Fibroblast of the aortic adventitia (primary cell): Measurements from ENCODE around the gene SLC9A8. TPM values are rescaled to one million over a fixed set of nuclear protein-coding genes. Genes with fewer than 3 reads are reported as not detected.

Source experiments
- DNase-seq: peaks from one replicate; pipeline ENCODE4 v3.0.0-alpha.2; 2010; ENCODE audit warnings: low read depth
- H3K4me3 ChIP-seq: 2 replicates; pipeline ENCODE4 v1.5.1; 2011; ENCODE audit warnings: low read depth, mild to moderate bottlenecking, control low read depth, low read length, moderate library complexity
- CTCF ChIP-seq: IDR thresholded peaks from 2 replicates; pipeline ENCODE4 v1.5.1; 2011; ENCODE audit warnings: mild to moderate bottlenecking, low read length, control low read depth, inconsistent platforms; ENCODE audit not compliant: insufficient read depth
- total RNA-seq: library from RNA; depleted of rRNA; stranded (reverse); fragments of >200 nt; gene quantifications from 2 replicates; pipeline ENCODE4 v1.2.3, GENCODE V29; 2012; ENCODE audit warnings: low replicate concordance

The SLC9A8 gene
- total RNA-seq, 1 donor: 10.5 TPM

GRCh38 chr20:49915380-49916145, 102.9 kb downstream of the SLC9A8 start, which contains the start of gene SPATA2:
Gene SPATA2, minus strand, starts transcription at chr20:49915529. Its CDS starts 7,039 bp downstream, at chr20:49908490.
- H3K4me3 ChIP-seq: peak within 1 kb of the TSS; percentile 98
- peak; percentile 95 for DNase-seq
- no peak for TF ChIP-seq CTCF

- TF ChIP-seq CTCF: no peak
- H3K4me3 ChIP-seq: peak overlapping the region; percentile 98
- DNase-seq: no peak
These were observed 103.7 kb downstream of the SLC9A8 start for GRCh38 chr20:49916146-49917002.

- no peak overlapping the region for H3K4me3 ChIP-seq
- TF ChIP-seq CTCF: no peak
- DNase-seq: no peak
These were observed 105.8 kb downstream of the SLC9A8 start for GRCh38 chr20:49918446-49918845.

- no peak overlapping the region for H3K4me3 ChIP-seq
- DNase-seq: no peak
- TF ChIP-seq CTCF: no peak
These were observed 106.4 kb downstream of the SLC9A8 start for GRCh38 chr20:49919009-49919408.

- no peak for TF ChIP-seq CTCF
- no peak overlapping the region for H3K4me3 ChIP-seq
- DNase-seq: no peak
These were observed 106.8 kb downstream of the SLC9A8 start for GRCh38 chr20:49919461-49919860.

GRCh38 chr20:49924247-49924646, 111.6 kb downstream of the SLC9A8 start:
- TF ChIP-seq CTCF: no peak
- peak; percentile 39 for DNase-seq
- no peak overlapping the region for H3K4me3 ChIP-seq
